SJSA1 (cell line): ENCODE data around the gene RMND1. TPM values are rescaled to one million over a fixed set of nuclear protein-coding genes. Genes with fewer than 3 reads are reported as not detected.
"Not testable (repeated sequence)": the region's sequence is repeated elsewhere in the genome, so short reads cannot be mapped to it uniquely, and the experiment has no call there.

Experiments used
- DNase-seq, 2 experiments: peaks; one replicate each; pipeline ENCODE4 v3.0.0-alpha.2; 2015 to 2020; ENCODE audit warnings: low spot score in 2 of 2, low read depth in 1 of 2
- H3K27ac ChIP-seq: fragments of 250-450 bp; sonication (Bioruptor Pico); 2 replicates; pipeline ENCODE4 v1.5.1; 2020; ENCODE audit warnings: mild to moderate bottlenecking, moderate library complexity
- H3K27me3 ChIP-seq: fragments of 250-450 bp; sonication (Bioruptor Pico); replicated peaks from 2 replicates; pipeline ENCODE4 v1.5.1; 2020; ENCODE audit warnings: mild to moderate bottlenecking, moderate library complexity
- H3K36me3 ChIP-seq: fragments of 250-450 bp; sonication (Bioruptor Pico); 2 replicates; pipeline ENCODE4 v1.5.1; 2020; ENCODE audit warnings: mild to moderate bottlenecking
- H3K4me1 ChIP-seq: fragments of 250-450 bp; sonication (Bioruptor Pico); replicated peaks from 2 replicates; pipeline ENCODE4 v1.6.1; 2021; ENCODE audit warnings: mild to moderate bottlenecking
- H3K4me3 ChIP-seq: fragments of 250-450 bp; sonication (Bioruptor Pico); 2 replicates; pipeline ENCODE4 v1.5.1; 2020; ENCODE audit warnings: mild to moderate bottlenecking
- H3K9me3 ChIP-seq: fragments of 250-450 bp; sonication (Bioruptor Pico); replicated peaks from 2 replicates; pipeline ENCODE4 v1.5.1; 2020; ENCODE audit warnings: mild to moderate bottlenecking
- total RNA-seq: library from RNA; depleted of rRNA; stranded (reverse); fragments of >200 nt; shearing (Covaris generic); gene quantifications from 2 replicates; pipeline ENCODE4 v1.2.3, GENCODE V29; 2014; rRNA removed

The RMND1 gene
- total RNA-seq, 1 experiment from 2014 or later, result 25.9 TPM

GRCh38 chr6:151356983-151357382, 94.9 kb downstream of the RMND1 start:
- peaks cover 12% of the 10 kb centered on the region for H3K36me3 ChIP-seq
- not testable (repeated sequence) for DNase-seq, H3K27ac ChIP-seq, H3K4me1 ChIP-seq, H3K4me3 ChIP-seq, H3K9me3 ChIP-seq, H3K27me3 ChIP-seq

Other genes starting within 250 kb of the RMND1 start
- 5.3 and 5.9 TPM in 2 replicates for gene AKAP12, start 212.2 kb downstream of the RMND1 start, total RNA-seq
- 21.1 and 23.4 TPM in 2 replicates for gene ZBTB2, start 60.6 kb downstream of the RMND1 start, total RNA-seq
- 0.61 and 2.4 TPM in 2 replicates for gene CCDC170, start 41.9 kb upstream of the RMND1 start, total RNA-seq